ENCODE results near the gene FBXL3. TPM values are rescaled to one million over a fixed set of nuclear protein-coding genes. Genes with fewer than 3 reads are reported as not detected.

Gene FBXL3
- total and polyA plus RNA-seq, 4 donors = 39.4 to 109 (median 54.1) TPM

- no peak for DNase-seq (ENCODE audit: low read depth in 4 of 6, low spot score in 6 of 6)
- H3K27ac ChIP-seq (ENCODE audit: low read depth, low read length) = no peak overlapping the region
- peaks cover 11% of the 10 kb centered on the region for H3K4me1 ChIP-seq (ENCODE audit: control insufficient read depth, insufficient read depth, low read length)
- WGBS (ENCODE audit: insufficient coverage) = 95% methylated on average over 5 of the region's 5 CpGs
- peaks cover 9% of the 10 kb centered on the region for H3K27me3 ChIP-seq (ENCODE audit: control insufficient read depth, insufficient read depth, low read length)
- no peaks in the 10 kb centered on the region for H3K36me3 ChIP-seq (ENCODE audit: control insufficient read depth, insufficient read depth, low read length)
- no peaks in the 10 kb centered on the region for H3K9me3 ChIP-seq (ENCODE audit: control insufficient read depth, insufficient read depth, low read length)
- no peak overlapping the region for H3K4me3 ChIP-seq (ENCODE audit: low read depth, low read length)
Observed at GRCh38 chr13:76976929-76977328, 50.0 kb downstream of the FBXL3 start.

- H3K9me3 ChIP-seq (ENCODE audit: control insufficient read depth, insufficient read depth, low read length) = no peaks in the 10 kb centered on the region
- WGBS (ENCODE audit: insufficient coverage) = 78% methylated on average over 6 of the region's 8 CpGs
- peaks cover 9% of the 10 kb centered on the region for H3K27me3 ChIP-seq (ENCODE audit: control insufficient read depth, insufficient read depth, low read length)
- H3K4me3 ChIP-seq (ENCODE audit: low read depth, low read length) = no peak overlapping the region
- peaks cover 11% of the 10 kb centered on the region for H3K4me1 ChIP-seq (ENCODE audit: control insufficient read depth, insufficient read depth, low read length)
- H3K36me3 ChIP-seq (ENCODE audit: control insufficient read depth, insufficient read depth, low read length) = no peaks in the 10 kb centered on the region
- peak in 1 of 6 donors; percentile 31 for DNase-seq (ENCODE audit: low read depth in 4 of 6, low spot score in 6 of 6)
- no peak overlapping the region for H3K27ac ChIP-seq (ENCODE audit: low read depth, low read length)
Observed at GRCh38 chr13:76976490-76976889, 50.5 kb downstream of the FBXL3 start.

- Histone ChIP-seq H3K9me3 (ENCODE audit: control insufficient read depth, insufficient read depth, low read length) (no peaks in the 10 kb centered on the region), H3K4me1 (ENCODE audit: control insufficient read depth, insufficient read depth, low read length) (peaks cover 11% of the 10 kb centered on the region), H3K36me3 (ENCODE audit: control insufficient read depth, insufficient read depth, low read length) (no peaks in the 10 kb centered on the region), H3K27me3 (ENCODE audit: control insufficient read depth, insufficient read depth, low read length) (peaks cover 9% of the 10 kb centered on the region), H3K27ac (ENCODE audit: low read depth, low read length) (no peak overlapping the region), H3K4me3 (ENCODE audit: low read depth, low read length) (no peak overlapping the region)
- WGBS (ENCODE audit: insufficient coverage) = 90% methylated on average over 6 of the region's 6 CpGs
- DNase-seq (ENCODE audit: low read depth in 4 of 6, low spot score in 6 of 6) = no peak
Observed at GRCh38 chr13:76975863-76976262, 51.1 kb downstream of the FBXL3 start.

GRCh38 chr13:76974618-76974975, 52.4 kb downstream of the FBXL3 start:
- Histone ChIP-seq H3K36me3 (ENCODE audit: control insufficient read depth, insufficient read depth, low read length) (no peaks in the 10 kb centered on the region), H3K4me3 (ENCODE audit: low read depth, low read length) (no peak overlapping the region), H3K4me1 (ENCODE audit: control insufficient read depth, insufficient read depth, low read length) (peaks cover 5% of the 10 kb centered on the region), H3K27ac (ENCODE audit: low read depth, low read length) (no peak overlapping the region), H3K27me3 (ENCODE audit: control insufficient read depth, insufficient read depth, low read length) (no peaks in the 10 kb centered on the region), H3K9me3 (ENCODE audit: control insufficient read depth, insufficient read depth, low read length) (no peaks in the 10 kb centered on the region)
- WGBS (ENCODE audit: insufficient coverage) = no CpG with 5 or more reads among the region's 3 CpGs
- DNase-seq (ENCODE audit: low read depth in 4 of 6, low spot score in 6 of 6) = no peak

- H3K4me1 ChIP-seq (ENCODE audit: control insufficient read depth, insufficient read depth, low read length) = peaks cover 5% of the 10 kb centered on the region
- no peak overlapping the region for H3K27ac ChIP-seq (ENCODE audit: low read depth, low read length)
- H3K4me3 ChIP-seq (ENCODE audit: low read depth, low read length) = no peak overlapping the region
- WGBS (ENCODE audit: insufficient coverage) = 91% methylated on average over 6 of the region's 6 CpGs
- no peaks in the 10 kb centered on the region for H3K9me3 ChIP-seq (ENCODE audit: control insufficient read depth, insufficient read depth, low read length)
- H3K36me3 ChIP-seq (ENCODE audit: control insufficient read depth, insufficient read depth, low read length) = no peaks in the 10 kb centered on the region
- no peaks in the 10 kb centered on the region for H3K27me3 ChIP-seq (ENCODE audit: control insufficient read depth, insufficient read depth, low read length)
- no peak for DNase-seq (ENCODE audit: low read depth in 4 of 6, low spot score in 6 of 6)
Observed at GRCh38 chr13:76973920-76974617, 52.9 kb downstream of the FBXL3 start.

- H3K27me3 ChIP-seq (ENCODE audit: control insufficient read depth, insufficient read depth, low read length) = no peaks in the 10 kb centered on the region
- no peak overlapping the region for H3K4me3 ChIP-seq (ENCODE audit: low read depth, low read length)
- H3K27ac ChIP-seq (ENCODE audit: low read depth, low read length) = peak overlapping the region; percentile 4
- peak in 2 of 6 donors; percentile 28 to 63 for DNase-seq (ENCODE audit: low read depth in 4 of 6, low spot score in 6 of 6)
- peaks cover 12% of the 10 kb centered on the region for H3K4me1 ChIP-seq (ENCODE audit: control insufficient read depth, insufficient read depth, low read length)
- WGBS (ENCODE audit: insufficient coverage) = 52% methylated on average over 9 of the region's 19 CpGs
- no peaks in the 10 kb centered on the region for H3K9me3 ChIP-seq (ENCODE audit: control insufficient read depth, insufficient read depth, low read length)
- no peaks in the 10 kb centered on the region for H3K36me3 ChIP-seq (ENCODE audit: control insufficient read depth, insufficient read depth, low read length)
Observed at GRCh38 chr13:76971851-76972829, 54.8 kb downstream of the FBXL3 start.

- WGBS (ENCODE audit: insufficient coverage) = 80% methylated on average over 1 of the region's 3 CpGs
- no peaks in the 10 kb centered on the region for H3K9me3 ChIP-seq (ENCODE audit: control insufficient read depth, insufficient read depth, low read length)
Observed at GRCh38 chr13:76971215-76971614, 55.7 kb downstream of the FBXL3 start.

GRCh38 chr13:76969488-76970365, 57.2 kb downstream of the FBXL3 start:
- no peak for DNase-seq (ENCODE audit: low read depth in 4 of 6, low spot score in 6 of 6)
- Histone ChIP-seq H3K27ac (ENCODE audit: low read depth, low read length) (no peak overlapping the region), H3K9me3 (ENCODE audit: control insufficient read depth, insufficient read depth, low read length) (no peaks in the 10 kb centered on the region), H3K36me3 (ENCODE audit: control insufficient read depth, insufficient read depth, low read length) (no peaks in the 10 kb centered on the region), H3K27me3 (ENCODE audit: control insufficient read depth, insufficient read depth, low read length) (no peaks in the 10 kb centered on the region), H3K4me3 (ENCODE audit: low read depth, low read length) (no peak overlapping the region), H3K4me1 (ENCODE audit: control insufficient read depth, insufficient read depth, low read length) (peaks cover 22% of the 10 kb centered on the region)
- WGBS (ENCODE audit: insufficient coverage) = 93% methylated on average over 2 of the region's 5 CpGs

More at GRCh38 chr13:76971215-76971614, 55.7 kb downstream of the FBXL3 start:
- DNase-seq (ENCODE audit: low read depth in 4 of 6, low spot score in 6 of 6) = peak in 1 of 6 donors; percentile 7
- no peak overlapping the region for H3K4me3 ChIP-seq (ENCODE audit: low read depth, low read length)
- H3K27ac ChIP-seq (ENCODE audit: low read depth, low read length) = no peak overlapping the region
- H3K27me3 ChIP-seq (ENCODE audit: control insufficient read depth, insufficient read depth, low read length) = no peaks in the 10 kb centered on the region
- H3K4me1 ChIP-seq (ENCODE audit: control insufficient read depth, insufficient read depth, low read length) = peaks cover 12% of the 10 kb centered on the region
- H3K36me3 ChIP-seq (ENCODE audit: control insufficient read depth, insufficient read depth, low read length) = no peaks in the 10 kb centered on the region

GRCh38 chr13:76968041-76968440, 58.9 kb downstream of the FBXL3 start:
- H3K4me3 ChIP-seq (ENCODE audit: low read depth, low read length) = no peak overlapping the region
- peaks cover 22% of the 10 kb centered on the region for H3K4me1 ChIP-seq (ENCODE audit: control insufficient read depth, insufficient read depth, low read length)
- no peaks in the 10 kb centered on the region for H3K36me3 ChIP-seq (ENCODE audit: control insufficient read depth, insufficient read depth, low read length)
- H3K27me3 ChIP-seq (ENCODE audit: control insufficient read depth, insufficient read depth, low read length) = no peaks in the 10 kb centered on the region
- no peaks in the 10 kb centered on the region for H3K9me3 ChIP-seq (ENCODE audit: control insufficient read depth, insufficient read depth, low read length)
- DNase-seq (ENCODE audit: low read depth in 4 of 6, low spot score in 6 of 6) = no peak
- WGBS (ENCODE audit: insufficient coverage) = 81% methylated on average over 5 of the region's 6 CpGs
- H3K27ac ChIP-seq (ENCODE audit: low read depth, low read length) = peak overlapping the region; percentile 93

All from spinal cord (tissue), 10 donors.